ENCODE data around the gene LPXN. TPM values are rescaled to one million over a fixed set of nuclear protein-coding genes. Genes with fewer than 3 reads are reported as not detected.

Gene LPXN
- total RNA-seq, 1 donor from 2014 or later, result 4.7 TPM

DNA sequence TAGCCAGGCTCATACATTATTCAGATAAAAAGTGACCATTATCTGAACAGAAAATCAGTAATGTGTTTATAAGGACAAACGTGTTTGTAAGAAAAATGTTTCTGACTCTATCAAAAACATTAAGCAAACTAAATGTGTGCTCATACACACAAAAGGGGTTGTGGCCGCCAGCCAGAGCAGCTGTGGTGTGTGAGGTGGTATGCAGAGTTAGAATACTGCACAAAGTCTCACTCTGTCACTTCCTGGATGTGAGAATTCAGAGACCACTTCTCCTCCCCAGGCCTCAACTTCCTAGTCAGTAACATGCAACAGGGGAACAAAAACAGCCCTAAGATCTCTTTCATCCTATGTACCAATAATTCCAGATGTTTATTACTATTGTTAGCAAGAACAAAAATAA, 77.2 kb downstream of the LPXN start:
- Mint-ChIP-seq H3K4me3 (no peak overlapping the region), H3K4me1 (ENCODE audit: unreplicated experiment) (no peaks in the 10 kb centered on the region), H3K9me3 (no peaks in the 10 kb centered on the region), H3K36me3 (no peaks in the 10 kb centered on the region), H3K27me3 (peaks cover 14% of the 10 kb centered on the region), H3K27ac (no peak overlapping the region)
- TF ChIP-seq CTCF (conservative IDR thresholded peaks at IDR 0.05), result no peak
- DNase-seq (ENCODE audit: extremely low spot score, unreplicated experiment), result no peak

GRCh38 chr11:58497951-58498350, 77.7 kb downstream of the LPXN start:
- Mint-ChIP-seq H3K27ac (no peak overlapping the region), H3K36me3 (no peaks in the 10 kb centered on the region), H3K27me3 (peaks cover 9% of the 10 kb centered on the region), H3K4me3 (no peak overlapping the region), H3K4me1 (ENCODE audit: unreplicated experiment) (no peaks in the 10 kb centered on the region), H3K9me3 (no peaks in the 10 kb centered on the region)
- DNase-seq (ENCODE audit: extremely low spot score, unreplicated experiment), result no peak
- TF ChIP-seq CTCF (conservative IDR thresholded peaks at IDR 0.05), result no peak

DNA sequence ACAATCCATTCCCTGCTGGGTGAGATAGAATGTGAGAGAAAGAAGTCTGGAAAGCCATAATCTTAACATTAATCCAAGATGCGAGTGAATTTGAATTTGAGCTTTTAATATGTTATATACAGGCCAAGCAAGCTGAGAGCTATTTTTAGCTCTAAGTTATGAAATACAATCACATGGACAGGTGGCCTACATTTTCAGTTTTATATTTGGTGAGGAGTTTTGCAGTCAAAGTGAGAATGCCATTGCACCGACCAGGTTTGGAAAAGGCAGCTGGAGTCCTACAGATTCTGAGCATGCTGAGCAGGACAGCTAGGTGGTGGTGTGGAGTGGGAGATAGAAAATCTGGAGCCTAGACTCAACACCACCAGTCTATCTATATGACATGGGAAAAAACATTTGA, 79.8 kb downstream of the LPXN start:
- TF ChIP-seq CTCF (conservative IDR thresholded peaks at IDR 0.05), result no peak
- Mint-ChIP-seq H3K36me3 (no peaks in the 10 kb centered on the region), H3K27ac (no peak overlapping the region), H3K4me1 (ENCODE audit: unreplicated experiment) (no peaks in the 10 kb centered on the region), H3K9me3 (no peaks in the 10 kb centered on the region), H3K4me3 (no peak overlapping the region), H3K27me3 (peaks cover 8% of the 10 kb centered on the region)
- no peak for DNase-seq (ENCODE audit: extremely low spot score, unreplicated experiment)

GRCh38 chr11:58494101-58494500, 81.6 kb downstream of the LPXN start:
- Mint-ChIP-seq H3K4me3 (no peak overlapping the region), H3K4me1 (ENCODE audit: unreplicated experiment) (no peaks in the 10 kb centered on the region), H3K36me3 (no peaks in the 10 kb centered on the region), H3K27me3 (peaks cover 8% of the 10 kb centered on the region), H3K27ac (no peak overlapping the region), H3K9me3 (no peaks in the 10 kb centered on the region)
- DNase-seq (ENCODE audit: extremely low spot score, unreplicated experiment), result no peak
- no peak for TF ChIP-seq CTCF (conservative IDR thresholded peaks at IDR 0.05)

- H3K4me1 Mint-ChIP-seq (ENCODE audit: unreplicated experiment), result no peaks in the 10 kb centered on the region
- peaks cover 8% of the 10 kb centered on the region for H3K27me3 Mint-ChIP-seq
- DNase-seq (ENCODE audit: extremely low spot score, unreplicated experiment), result no peak
- H3K4me3 Mint-ChIP-seq, result no peak overlapping the region
- no peaks in the 10 kb centered on the region for H3K36me3 Mint-ChIP-seq
- TF ChIP-seq CTCF (conservative IDR thresholded peaks at IDR 0.05), result no peak
- no peak overlapping the region for H3K27ac Mint-ChIP-seq
- H3K9me3 Mint-ChIP-seq, result no peaks in the 10 kb centered on the region
Measured at GRCh38 chr11:58493676-58494075, 82.0 kb downstream of the LPXN start.

DNA sequence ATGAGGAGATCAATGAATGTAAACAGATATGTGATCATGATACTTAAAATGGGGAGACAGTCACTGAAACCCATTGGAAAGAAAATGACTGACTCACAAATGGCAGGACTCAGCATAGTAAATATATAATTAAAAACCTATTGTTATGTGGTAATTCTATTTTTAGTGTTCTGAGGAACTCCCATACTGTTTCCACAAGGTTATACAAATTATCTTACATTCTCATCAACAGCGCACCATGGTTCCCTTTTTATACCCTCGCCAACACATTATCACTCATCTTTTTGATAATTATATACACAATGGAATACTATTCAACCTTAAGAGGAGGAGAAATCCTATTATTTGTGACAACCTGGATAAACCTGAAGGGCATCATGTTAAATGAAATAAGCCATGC, 84.8 kb downstream of the LPXN start:
- Mint-ChIP-seq H3K36me3 (no peaks in the 10 kb centered on the region), H3K9me3 (no peaks in the 10 kb centered on the region), H3K4me1 (ENCODE audit: unreplicated experiment) (no peaks in the 10 kb centered on the region), H3K4me3 (no peak overlapping the region), H3K27me3 (peaks cover 3% of the 10 kb centered on the region), H3K27ac (no peak overlapping the region)
- TF ChIP-seq CTCF (conservative IDR thresholded peaks at IDR 0.05), result no peak
- DNase-seq (ENCODE audit: extremely low spot score, unreplicated experiment), result no peak
